HG03439 (cell line): Measurements from ENCODE around the gene KRTAP10-3.
"Not testable (repeated sequence)": the region's sequence is repeated elsewhere in the genome, so short reads cannot be mapped to it uniquely, and the experiment has no call there.

Experiments
- ATAC-seq: cut with Tn5 transposase; IDR thresholded peaks from one replicate; pipeline ENCODE4 v1.9.1; 2021; ENCODE audit warnings: mild to moderate bottlenecking, moderate library complexity; ENCODE audit not compliant: unreplicated experiment

KRTAP10-3 gene

GRCh38 chr21:44572959-44573583 lies 14.5 kb upstream of the KRTAP10-3 start:
- no peak for ATAC-seq

GRCh38 chr21:44571844-44572782 lies 13.5 kb upstream of the KRTAP10-3 start:
- no peak for ATAC-seq

- ATAC-seq = no peak
Observed at GRCh38 chr21:44571296-44571695, 12.7 kb upstream of the KRTAP10-3 start.

- ATAC-seq = no peak
Observed at GRCh38 chr21:44569861-44570517, 11.4 kb upstream of the KRTAP10-3 start.

- no peak for ATAC-seq
Observed at GRCh38 chr21:44568667-44569556, 10.3 kb upstream of the KRTAP10-3 start.

- no peak for ATAC-seq
Observed at GRCh38 chr21:44568261-44568660, 9.7 kb upstream of the KRTAP10-3 start.

- no peak for ATAC-seq
Observed at GRCh38 chr21:44567481-44568171, 9.0 kb upstream of the KRTAP10-3 start.

- no peak for ATAC-seq
Observed at GRCh38 chr21:44566403-44566802, 7.8 kb upstream of the KRTAP10-3 start.

- ATAC-seq = no peak
Observed at GRCh38 chr21:44564886-44565598, 6.4 kb upstream of the KRTAP10-3 start.

GRCh38 chr21:44564099-44564498 lies 5.5 kb upstream of the KRTAP10-3 start:
- no peak for ATAC-seq

- ATAC-seq = not testable (repeated sequence)
Observed at GRCh38 chr21:44558329-44558675, 293 bp downstream of the KRTAP10-3 start.

- ATAC-seq = no peak
Observed at GRCh38 chr21:44557491-44558328, 885 bp downstream of the KRTAP10-3 start.

- no peak for ATAC-seq
Observed at GRCh38 chr21:44556879-44557278, 1.7 kb downstream of the KRTAP10-3 start.

GRCh38 chr21:44555200-44555875 lies 3.3 kb downstream of the KRTAP10-3 start:
- ATAC-seq = no peak

- ATAC-seq = no peak
Observed at GRCh38 chr21:44552681-44553080, 5.9 kb downstream of the KRTAP10-3 start.

- no peak for ATAC-seq
Observed at GRCh38 chr21:44552136-44552535, 6.5 kb downstream of the KRTAP10-3 start.

- no peak for ATAC-seq
Observed at GRCh38 chr21:44551340-44551961, 7.1 kb downstream of the KRTAP10-3 start, which contains the start of gene KRTAP10-2. KRTAP10-2 (minus strand) TSS chr21:44551505; CDS start chr21:44551458, 47 bp downstream.
